HL-60 (cell line): Measurements from ENCODE around the gene RAPGEF2.

Experiments
- DNase-seq, 2 experiments: peaks; one replicate each; pipeline ENCODE4 v3.0.0-alpha.2; 2010 to 2020; ENCODE audit warnings: low read depth in 1 of 2, low spot score in 1 of 2
- H3K27ac ChIP-seq: fragments of 250-450 bp; sonication (Bioruptor Pico); replicated peaks from 2 replicates; pipeline ENCODE4 v1.5.1; 2020; ENCODE audit warnings: mild to moderate bottlenecking, moderate library complexity
- H3K27me3 ChIP-seq: fragments of 250-450 bp; sonication (Bioruptor Pico); 2 replicates; pipeline ENCODE4 v1.5.1; 2021; ENCODE audit warnings: mild to moderate bottlenecking, moderate library complexity; ENCODE audit not compliant: insufficient read depth, poor library complexity, severe bottlenecking
- H3K4me3 ChIP-seq: replicated peaks from 2 replicates; pipeline ENCODE4 v1.5.1; 2011; ENCODE audit warnings: mild to moderate bottlenecking, control low read depth, low read length; ENCODE audit not compliant: insufficient read depth
- GABPA ChIP-seq: IDR thresholded peaks from 2 replicates; pipeline ENCODE4 v1.6.1; 2012; ENCODE audit warnings: low read depth
- POLR2AphosphoS5 ChIP-seq: IDR thresholded peaks from 2 replicates; pipeline ENCODE4 v1.6.1; 2012; ENCODE audit warnings: low read depth
- SPI1 ChIP-seq: IDR thresholded peaks from 2 replicates; pipeline ENCODE4 v1.6.1; 2012; ENCODE audit warnings: low read depth, mild to moderate bottlenecking, borderline replicate concordance
- TF ChIP-seq, protein P1 (sequence below): IDR thresholded peaks from one replicate; pipeline ENCODE4 v1.5.1; 2011; ENCODE audit warnings: low read length, control low read depth, inconsistent platforms; ENCODE audit not compliant: insufficient read depth
- TF ChIP-seq, protein P2 (sequence below): IDR thresholded peaks from 2 replicates; pipeline ENCODE4 v1.6.1; 2012; ENCODE audit warnings: low read depth; ENCODE audit not compliant: insufficient replicate concordance

The RAPGEF2 gene

DNA sequence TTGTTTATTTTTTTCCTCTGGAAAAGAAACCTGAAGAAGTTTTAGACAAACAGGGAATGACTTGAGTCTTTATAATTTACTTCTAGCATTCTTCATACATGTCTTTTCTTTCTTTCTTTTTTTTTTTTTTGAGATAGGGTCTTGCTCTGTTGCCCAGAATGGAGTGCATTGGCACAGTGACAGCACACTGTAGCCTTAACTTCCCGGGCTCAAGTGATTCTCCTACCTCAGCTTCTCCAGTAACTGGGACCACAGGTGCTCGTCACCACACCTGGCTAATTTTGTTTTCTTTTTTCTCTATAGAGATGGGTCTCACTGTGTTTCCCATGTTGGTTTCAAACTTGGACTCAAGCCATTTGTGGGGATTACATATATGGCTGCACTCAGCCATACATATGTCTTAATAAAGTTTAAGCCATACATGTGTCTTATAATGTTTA is 71.8 kb downstream of the RAPGEF2 start:
- no peak for DNase-seq
- TF ChIP-seq GABPA (no peak), SPI1 (no peak), POLR2AphosphoS5 (no peak)
- TF ChIP-seq, protein P1, sequence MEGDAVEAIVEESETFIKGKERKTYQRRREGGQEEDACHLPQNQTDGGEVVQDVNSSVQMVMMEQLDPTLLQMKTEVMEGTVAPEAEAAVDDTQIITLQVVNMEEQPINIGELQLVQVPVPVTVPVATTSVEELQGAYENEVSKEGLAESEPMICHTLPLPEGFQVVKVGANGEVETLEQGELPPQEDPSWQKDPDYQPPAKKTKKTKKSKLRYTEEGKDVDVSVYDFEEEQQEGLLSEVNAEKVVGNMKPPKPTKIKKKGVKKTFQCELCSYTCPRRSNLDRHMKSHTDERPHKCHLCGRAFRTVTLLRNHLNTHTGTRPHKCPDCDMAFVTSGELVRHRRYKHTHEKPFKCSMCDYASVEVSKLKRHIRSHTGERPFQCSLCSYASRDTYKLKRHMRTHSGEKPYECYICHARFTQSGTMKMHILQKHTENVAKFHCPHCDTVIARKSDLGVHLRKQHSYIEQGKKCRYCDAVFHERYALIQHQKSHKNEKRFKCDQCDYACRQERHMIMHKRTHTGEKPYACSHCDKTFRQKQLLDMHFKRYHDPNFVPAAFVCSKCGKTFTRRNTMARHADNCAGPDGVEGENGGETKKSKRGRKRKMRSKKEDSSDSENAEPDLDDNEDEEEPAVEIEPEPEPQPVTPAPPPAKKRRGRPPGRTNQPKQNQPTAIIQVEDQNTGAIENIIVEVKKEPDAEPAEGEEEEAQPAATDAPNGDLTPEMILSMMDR, result no peak
- TF ChIP-seq, protein P2, sequence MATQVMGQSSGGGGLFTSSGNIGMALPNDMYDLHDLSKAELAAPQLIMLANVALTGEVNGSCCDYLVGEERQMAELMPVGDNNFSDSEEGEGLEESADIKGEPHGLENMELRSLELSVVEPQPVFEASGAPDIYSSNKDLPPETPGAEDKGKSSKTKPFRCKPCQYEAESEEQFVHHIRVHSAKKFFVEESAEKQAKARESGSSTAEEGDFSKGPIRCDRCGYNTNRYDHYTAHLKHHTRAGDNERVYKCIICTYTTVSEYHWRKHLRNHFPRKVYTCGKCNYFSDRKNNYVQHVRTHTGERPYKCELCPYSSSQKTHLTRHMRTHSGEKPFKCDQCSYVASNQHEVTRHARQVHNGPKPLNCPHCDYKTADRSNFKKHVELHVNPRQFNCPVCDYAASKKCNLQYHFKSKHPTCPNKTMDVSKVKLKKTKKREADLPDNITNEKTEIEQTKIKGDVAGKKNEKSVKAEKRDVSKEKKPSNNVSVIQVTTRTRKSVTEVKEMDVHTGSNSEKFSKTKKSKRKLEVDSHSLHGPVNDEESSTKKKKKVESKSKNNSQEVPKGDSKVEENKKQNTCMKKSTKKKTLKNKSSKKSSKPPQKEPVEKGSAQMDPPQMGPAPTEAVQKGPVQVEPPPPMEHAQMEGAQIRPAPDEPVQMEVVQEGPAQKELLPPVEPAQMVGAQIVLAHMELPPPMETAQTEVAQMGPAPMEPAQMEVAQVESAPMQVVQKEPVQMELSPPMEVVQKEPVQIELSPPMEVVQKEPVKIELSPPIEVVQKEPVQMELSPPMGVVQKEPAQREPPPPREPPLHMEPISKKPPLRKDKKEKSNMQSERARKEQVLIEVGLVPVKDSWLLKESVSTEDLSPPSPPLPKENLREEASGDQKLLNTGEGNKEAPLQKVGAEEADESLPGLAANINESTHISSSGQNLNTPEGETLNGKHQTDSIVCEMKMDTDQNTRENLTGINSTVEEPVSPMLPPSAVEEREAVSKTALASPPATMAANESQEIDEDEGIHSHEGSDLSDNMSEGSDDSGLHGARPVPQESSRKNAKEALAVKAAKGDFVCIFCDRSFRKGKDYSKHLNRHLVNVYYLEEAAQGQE, result no peak
- H3K27me3 ChIP-seq, result no peaks in the 10 kb centered on the region
- no peak overlapping the region for H3K27ac ChIP-seq
- H3K4me3 ChIP-seq, result no peak overlapping the region

DNA sequence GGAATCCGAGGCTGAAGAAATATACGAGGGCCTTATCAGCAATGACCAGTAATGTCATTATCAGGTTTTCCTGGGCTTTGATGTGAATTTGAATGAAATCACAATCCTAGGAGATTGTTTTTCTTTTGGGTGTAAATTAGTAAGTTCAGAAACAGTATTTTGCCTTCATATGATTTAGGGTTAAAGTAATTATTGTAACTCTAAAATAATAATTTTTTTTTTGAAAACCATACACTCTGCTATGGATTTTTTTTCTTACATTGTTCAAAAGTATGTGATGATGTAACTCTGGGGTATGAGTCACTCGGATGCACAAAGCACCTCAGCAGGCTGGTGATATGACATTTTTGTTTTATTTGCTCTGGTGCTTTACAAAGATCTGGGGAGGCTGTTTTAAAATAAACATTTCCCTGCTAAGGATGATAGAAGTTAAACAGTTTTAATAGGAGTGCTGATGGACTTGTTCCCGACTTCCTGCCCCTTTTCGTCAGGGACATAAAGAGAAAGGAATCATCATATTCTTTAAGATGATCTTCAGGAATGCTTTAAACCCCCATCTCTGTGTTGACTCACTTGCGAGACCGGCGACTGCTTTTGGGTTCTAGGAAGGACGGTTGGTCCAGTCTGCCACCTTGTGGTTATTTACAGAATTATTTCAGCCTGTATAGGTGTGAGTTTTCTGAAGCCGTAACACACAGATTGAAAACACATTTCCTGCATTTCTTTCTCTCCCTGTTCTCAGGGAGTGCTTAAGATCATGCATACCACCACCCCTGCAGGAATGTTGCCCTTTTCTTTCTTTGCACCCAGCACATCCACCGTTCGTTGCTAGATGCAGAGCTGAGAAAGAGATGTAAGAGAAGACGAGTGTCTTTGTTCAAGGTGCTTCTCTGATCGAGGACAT is 72.5 kb downstream of the RAPGEF2 start:
- H3K27me3 ChIP-seq, result no peaks in the 10 kb centered on the region
- TF ChIP-seq, protein P1, result peak; percentile 70
- TF ChIP-seq GABPA, result no peak
- no peak overlapping the region for H3K4me3 ChIP-seq
- DNase-seq, result peak; percentile 20 to 57
- no peak overlapping the region for H3K27ac ChIP-seq

DNA sequence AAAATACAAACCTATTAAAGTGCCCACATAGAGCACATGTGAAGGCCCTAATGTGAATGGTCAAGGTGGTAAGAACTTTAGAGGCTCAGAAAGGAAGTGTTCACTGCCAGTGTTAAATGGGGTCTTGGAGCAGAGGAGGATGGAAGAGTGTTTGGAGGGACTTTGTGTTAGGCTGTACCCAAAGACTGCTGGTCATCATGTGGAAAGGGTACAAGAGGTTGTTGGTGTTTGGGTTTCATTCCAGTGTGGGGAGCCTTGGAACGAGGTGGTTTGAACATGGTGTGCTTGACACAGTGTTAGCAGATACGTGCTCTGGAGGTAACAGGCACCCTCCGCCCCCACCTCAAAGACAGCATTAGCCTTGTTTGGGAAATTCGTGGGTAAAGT is 73.1 kb downstream of the RAPGEF2 start:
- Histone ChIP-seq H3K27me3 (no peaks in the 10 kb centered on the region), H3K4me3 (no peak overlapping the region)
- no peak for DNase-seq

More for the DNA sequence above, 73.1 kb downstream of the RAPGEF2 start:
- TF ChIP-seq, protein P1, result no peak
- no peak for TF ChIP-seq GABPA
- TF ChIP-seq SPI1, result no peak
- TF ChIP-seq, protein P2, result no peak
- TF ChIP-seq POLR2AphosphoS5, result no peak
- H3K27ac ChIP-seq, result no peak overlapping the region
